Right ventricle myocardium superior (tissue), 1 donor: ENCODE results near the gene HAUS5. TPM values are rescaled to one million over a fixed set of nuclear protein-coding genes. Genes with fewer than 3 reads are reported as not detected.
A peak's percentile ranks its signal among the peaks of the same experiment; 100 is the strongest.
"Not testable (repeated sequence)": the region's sequence is repeated elsewhere in the genome, so short reads cannot be mapped to it uniquely, and the experiment has no call there.

Source experiments
- ATAC-seq: fragments of 200-7000 bp; cut with Tn5 transposase; one replicate; pipeline ENCODE4 v1.9.1; 2020; ENCODE audit warnings: mild to moderate bottlenecking; ENCODE audit not compliant: poor library complexity
- DNase-seq: peaks from one replicate; pipeline ENCODE4 v3.0.0-alpha.2; 2020
- intact Hi-C: fragments of 100-400 bp; cut with DNase I; formaldehyde crosslinking; loops from one replicate; pipeline ENCODE4 v1.11.2; 2022
- long read RNA-seq: library from polyadenylated mRNA; unstranded; transcript quantifications from one replicate; pipeline ENCODE4 v2.0.0, GENCODE V29; 2021
- total RNA-seq: library from RNA; stranded (reverse); fragmentation: NEBNext Ultra II Directional; extraction: Animal tissue kit (Norgen Biotek cat#: 25700); gene quantifications from one replicate; pipeline ENCODE4 v1.2.1, GENCODE V29; 2021
- donor health status: DM: no; HTN: yes; CAD: no; lungs with severe emphysema.

Gene HAUS5
- 3.3 TPM for total RNA-seq
- long read RNA-seq, full-length matches to known transcripts, result 15 of 19 reads
- long read RNA-seq, partial matches to known transcripts, result 2 of 19 reads
- long read RNA-seq, other reads (novel, unspliced or antisense), result 2 of 19 reads

- intact Hi-C loops, result no loop called here
- peak; percentile 100 for ATAC-seq
- DNase-seq, result peak; percentile 98
These were observed at the start of gene HAUS5 for GRCh38 chr19:35612559-35613321. HAUS5 (plus strand) TSS chr19:35612735; CDS start chr19:35612795, 60 bp downstream.

- DNase-seq (no peak), ATAC-seq (no peak)
- intact Hi-C loops, result no loop called here
These were observed 49.8 kb upstream of the HAUS5 start for GRCh38 chr19:35562776-35563175.

DNA sequence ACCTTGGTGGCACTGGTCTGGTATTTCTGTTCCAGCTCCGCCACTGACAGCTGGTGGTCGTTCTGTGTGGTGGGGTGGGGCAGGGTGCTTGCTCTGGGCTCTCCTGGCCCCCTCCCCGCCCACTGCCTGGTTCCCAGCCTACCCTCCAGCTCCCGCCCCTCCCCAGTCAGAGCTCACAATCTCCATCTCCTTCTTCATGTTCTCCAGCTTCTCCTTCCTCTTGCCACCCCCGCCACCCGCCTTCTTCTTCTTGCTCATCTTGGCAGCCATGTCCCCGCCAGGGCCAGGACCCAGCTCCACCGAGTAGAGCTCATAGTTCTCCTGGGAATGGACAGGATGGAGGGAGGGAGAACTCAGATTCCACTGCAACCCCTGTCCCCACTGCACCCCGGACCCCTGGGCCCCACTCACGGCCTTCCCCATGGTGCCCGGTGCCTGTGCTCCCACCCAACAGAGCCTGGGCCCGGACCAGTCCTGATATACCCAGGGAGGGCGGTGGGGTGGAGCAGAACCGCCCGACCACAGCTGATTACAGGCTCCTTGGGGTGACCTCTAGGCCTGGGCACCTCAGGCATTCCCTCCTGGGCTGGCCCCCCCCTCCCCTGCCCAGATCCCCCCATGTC is 49.2 kb upstream of the HAUS5 start, which contains the start of gene ATP4A:
ATP4A (minus strand) TSS at position 452 of the 623 bp plus-strand sequence; CDS start at position 423, 29 bp downstream.
- ATAC-seq, result no peak
- no peak for DNase-seq
- intact Hi-C loops, result no loop called here

DNA sequence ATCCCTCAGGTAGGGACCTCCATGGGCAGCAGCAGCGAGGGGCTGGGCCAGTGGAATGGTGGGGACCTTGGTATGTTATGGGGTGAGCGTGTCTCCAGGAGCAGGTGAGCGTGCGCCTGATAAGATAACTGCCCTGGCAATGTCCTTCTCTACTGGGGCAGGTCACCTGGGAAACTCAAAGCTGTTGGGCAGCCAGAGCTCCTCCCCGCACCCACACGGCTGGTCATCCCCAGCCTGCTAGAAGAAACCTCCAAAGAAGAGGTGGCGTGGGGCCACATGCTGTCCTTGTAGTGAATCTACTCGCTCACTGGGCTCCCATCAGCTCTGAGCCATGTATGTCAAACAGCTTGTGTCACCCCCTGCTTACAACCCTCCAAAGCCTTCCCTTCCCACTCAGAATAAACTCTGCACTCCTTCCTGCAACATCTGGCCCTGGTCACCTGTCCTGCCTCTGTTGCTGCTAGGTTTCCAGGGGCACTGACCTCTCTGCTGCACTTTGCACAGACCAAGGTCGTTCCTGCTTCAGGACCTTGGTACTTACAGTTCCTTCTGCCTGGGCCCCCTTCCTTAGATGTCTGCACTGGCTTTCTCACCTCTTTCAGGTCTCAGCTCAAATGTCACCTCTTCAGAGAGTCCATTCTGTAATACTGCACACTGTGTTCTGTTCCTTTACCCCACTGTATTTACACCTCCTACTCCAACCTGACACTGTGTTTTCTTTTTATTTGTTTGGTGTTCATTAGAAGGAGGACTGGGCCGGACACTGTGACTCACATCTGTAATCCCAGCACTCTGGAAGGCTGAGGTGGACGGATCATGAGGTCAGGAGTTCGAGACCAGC is 47.3 kb upstream of the HAUS5 start:
- DNase-seq (peak; percentile 9), ATAC-seq (no peak)
- intact Hi-C loops, result no loop called here

GRCh38 chr19:35566738-35567137 is 45.8 kb upstream of the HAUS5 start:
- ATAC-seq (no peak), DNase-seq (no peak)
- intact Hi-C loops, result no loop called here

- intact Hi-C loops, result no loop called here
These were observed 43.2 kb upstream of the HAUS5 start for GRCh38 chr19:35569281-35569781.

GRCh38 chr19:35571406-35571965 is 41.0 kb upstream of the HAUS5 start:
- ATAC-seq, result no peak
- intact Hi-C loops, result no loop called here
- no peak for DNase-seq

More at GRCh38 chr19:35569281-35569781, 43.2 kb upstream of the HAUS5 start:
- no peak for DNase-seq
- no peak for ATAC-seq

DNA sequence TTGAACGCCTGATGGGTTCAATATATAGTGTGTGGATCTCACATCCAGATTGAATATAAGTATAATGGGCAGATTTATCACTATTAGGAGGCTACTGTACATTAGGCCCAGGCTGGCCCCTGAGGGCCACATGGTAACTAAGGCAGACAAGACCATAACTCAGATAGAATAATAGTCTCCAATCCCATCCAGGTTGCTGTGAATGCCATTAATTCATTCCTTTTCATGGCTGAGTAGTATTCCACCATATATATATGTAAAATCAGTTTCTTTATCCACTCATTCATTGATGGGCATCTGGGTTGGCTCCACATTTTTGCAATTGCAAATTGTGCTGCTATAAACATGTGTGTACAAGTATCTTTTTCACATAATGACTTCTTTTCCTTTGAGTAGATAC is 34.6 kb upstream of the HAUS5 start:
- intact Hi-C loops, result no loop called here
- ATAC-seq (no peak), DNase-seq (no peak)

- intact Hi-C loops, result no loop called here
- no peak for ATAC-seq
These were observed 33.8 kb upstream of the HAUS5 start for GRCh38 chr19:35578707-35579106.

GRCh38 chr19:35582760-35583159 is 29.8 kb upstream of the HAUS5 start:
- no peak for DNase-seq

More at GRCh38 chr19:35578707-35579106, 33.8 kb upstream of the HAUS5 start:
- no peak for DNase-seq

GRCh38 chr19:35585848-35586247 is 26.7 kb upstream of the HAUS5 start, which contains the start of gene PMIS2:
PMIS2 (plus strand) TSS chr19:35586173; CDS start chr19:35586260, 87 bp downstream.
- intact Hi-C loops, result no loop called here
- DNase-seq (no peak), ATAC-seq (no peak)

More at GRCh38 chr19:35582760-35583159, 29.8 kb upstream of the HAUS5 start:
- ATAC-seq, result no peak
- intact Hi-C loops, result no loop called here

- ATAC-seq (no peak), DNase-seq (no peak)
- intact Hi-C loops, result no loop called here
These were observed 25.2 kb upstream of the HAUS5 start for GRCh38 chr19:35587321-35587720.

- ATAC-seq (no peak), DNase-seq (no peak)
- intact Hi-C loops, result no loop called here
These were observed 21.7 kb upstream of the HAUS5 start for GRCh38 chr19:35590875-35591274.

DNA sequence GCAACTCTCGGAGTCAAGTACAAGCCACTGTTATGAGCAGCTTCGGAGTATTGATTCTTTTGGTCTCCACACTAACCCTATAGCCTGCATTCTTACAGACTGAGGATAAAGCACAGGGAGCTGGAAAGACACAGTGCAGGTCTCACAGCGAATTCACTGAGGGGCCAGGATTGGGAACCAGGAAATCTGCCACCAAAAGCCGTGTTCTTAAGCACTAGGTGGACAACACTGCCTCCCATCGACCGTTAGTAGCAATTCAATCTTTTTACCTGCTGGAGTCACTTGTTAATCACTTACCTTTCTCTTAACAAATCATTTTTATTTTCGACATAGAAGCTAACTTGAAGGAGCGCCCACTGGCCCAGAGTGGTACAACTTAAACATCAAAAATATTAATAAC is 20.3 kb upstream of the HAUS5 start:
- intact Hi-C loops, result no loop called here
- ATAC-seq (no peak), DNase-seq (no peak)

DNA sequence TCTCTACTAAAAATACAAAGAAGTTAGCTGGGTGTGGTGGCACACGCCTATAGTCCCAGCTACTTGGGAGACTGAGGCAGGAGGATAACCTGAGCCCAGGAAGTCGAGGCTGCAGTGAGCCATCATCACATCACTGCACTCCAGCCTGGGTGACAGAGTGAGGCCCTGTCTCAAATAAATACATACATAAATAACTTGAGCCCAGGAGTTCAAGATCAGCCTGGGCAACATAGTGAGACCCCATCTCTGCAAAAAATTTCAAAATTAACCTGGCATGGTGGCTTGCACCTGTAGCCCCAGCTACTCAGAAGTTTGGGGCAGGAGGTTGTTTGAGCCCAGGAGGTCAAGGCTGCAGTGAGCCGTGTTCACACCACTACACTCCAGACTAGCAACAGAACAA is 17.5 kb upstream of the HAUS5 start:
- DNase-seq, ATAC-seq, intact Hi-C loops: not testable (repeated sequence)

DNA sequence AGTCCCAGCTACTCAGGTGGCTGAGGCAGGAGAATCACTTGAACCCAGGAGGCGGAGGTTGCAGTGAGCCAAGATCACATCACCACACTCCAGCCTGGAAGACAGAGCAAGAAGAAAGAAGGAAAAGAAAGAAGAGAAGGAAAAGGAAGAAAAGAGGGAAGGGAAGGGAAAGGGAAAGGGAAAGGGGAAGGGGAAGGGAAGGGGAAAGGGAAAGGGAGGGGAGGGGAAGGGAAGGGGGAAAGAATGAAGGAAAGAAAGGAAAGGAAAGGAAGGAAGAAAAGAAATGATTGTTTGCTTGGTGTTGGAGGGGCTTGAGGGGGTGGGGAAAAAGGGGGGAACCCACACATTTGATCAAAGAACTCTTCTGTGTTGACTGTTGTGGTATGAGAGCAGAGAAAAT is 16.6 kb upstream of the HAUS5 start:
- intact Hi-C loops, result no loop called here

DNA sequence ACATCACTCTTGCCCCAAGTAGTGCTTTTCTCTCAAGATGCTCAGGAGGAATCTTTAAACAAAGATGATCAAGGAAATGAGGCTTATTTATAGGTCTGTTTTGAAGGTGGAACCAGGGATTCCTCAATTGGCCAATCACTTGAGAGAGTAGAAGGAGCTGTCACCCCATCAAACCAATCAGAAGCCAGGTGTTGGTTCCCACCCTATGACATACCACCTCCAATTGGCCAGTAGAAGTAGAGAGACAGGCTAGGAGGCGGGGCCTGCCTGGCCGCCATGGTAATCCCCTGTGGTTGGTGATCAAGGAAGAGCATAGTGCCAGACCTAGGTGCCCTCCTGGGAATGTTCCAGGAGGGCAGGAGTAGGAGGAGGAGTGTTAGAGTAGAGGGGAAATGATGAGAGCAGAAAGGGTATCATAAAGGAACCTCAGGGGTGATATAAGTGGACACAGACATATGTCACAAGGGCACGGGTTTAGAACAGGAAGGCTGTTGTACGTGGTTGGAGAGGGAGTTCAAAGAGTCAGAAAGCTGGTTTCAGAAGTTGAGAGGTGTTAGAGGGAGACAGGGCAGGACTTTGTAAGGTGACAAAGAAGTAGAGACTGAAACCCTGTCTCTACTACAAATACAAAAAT is 16.1 kb upstream of the HAUS5 start:
- intact Hi-C loops, result no loop called here
- ATAC-seq, result no peak
- no peak for DNase-seq

More for the DNA sequence above, 16.6 kb upstream of the HAUS5 start:
- no peak for DNase-seq
- no peak for ATAC-seq

DNA sequence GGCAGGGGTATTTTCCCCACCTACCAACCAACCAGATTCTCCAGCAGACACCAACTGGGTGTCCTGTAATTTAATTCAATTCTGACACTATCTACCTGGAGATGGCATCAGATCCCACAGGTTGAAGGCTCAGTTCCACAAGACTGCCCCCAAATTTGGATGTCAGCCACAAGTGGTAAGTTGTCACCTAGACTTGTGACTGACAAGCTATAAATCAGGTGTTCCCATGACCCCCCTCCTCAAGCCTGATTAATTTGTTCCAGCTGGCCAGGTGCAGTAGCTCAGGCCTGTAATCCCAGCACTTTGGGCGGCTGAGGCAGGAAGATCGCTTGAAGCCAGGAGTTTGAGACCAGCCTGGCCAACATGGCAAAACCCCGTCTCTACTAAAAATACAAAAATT is 10.6 kb upstream of the HAUS5 start:
- DNase-seq (no peak), ATAC-seq (no peak)
- intact Hi-C loops, result no loop called here
